ENCODE measurements around the gene GRPEL2.

- TF ChIP-seq, protein P1, sequence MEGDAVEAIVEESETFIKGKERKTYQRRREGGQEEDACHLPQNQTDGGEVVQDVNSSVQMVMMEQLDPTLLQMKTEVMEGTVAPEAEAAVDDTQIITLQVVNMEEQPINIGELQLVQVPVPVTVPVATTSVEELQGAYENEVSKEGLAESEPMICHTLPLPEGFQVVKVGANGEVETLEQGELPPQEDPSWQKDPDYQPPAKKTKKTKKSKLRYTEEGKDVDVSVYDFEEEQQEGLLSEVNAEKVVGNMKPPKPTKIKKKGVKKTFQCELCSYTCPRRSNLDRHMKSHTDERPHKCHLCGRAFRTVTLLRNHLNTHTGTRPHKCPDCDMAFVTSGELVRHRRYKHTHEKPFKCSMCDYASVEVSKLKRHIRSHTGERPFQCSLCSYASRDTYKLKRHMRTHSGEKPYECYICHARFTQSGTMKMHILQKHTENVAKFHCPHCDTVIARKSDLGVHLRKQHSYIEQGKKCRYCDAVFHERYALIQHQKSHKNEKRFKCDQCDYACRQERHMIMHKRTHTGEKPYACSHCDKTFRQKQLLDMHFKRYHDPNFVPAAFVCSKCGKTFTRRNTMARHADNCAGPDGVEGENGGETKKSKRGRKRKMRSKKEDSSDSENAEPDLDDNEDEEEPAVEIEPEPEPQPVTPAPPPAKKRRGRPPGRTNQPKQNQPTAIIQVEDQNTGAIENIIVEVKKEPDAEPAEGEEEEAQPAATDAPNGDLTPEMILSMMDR (IDR thresholded peaks at IDR 0.05; ENCODE audit: low read depth, low read length): no peak
- TF ChIP-seq POLR2A (IDR thresholded peaks at IDR 0.05; ENCODE audit: extremely low read depth, insufficient read length) (no peak), MYC (IDR thresholded peaks at IDR 0.05; ENCODE audit: low read depth, low read length) (no peak)
These were observed 22.1 kb upstream of the GRPEL2 start for GRCh38 chr5:149323210-149323609.

All from NB4 (cell line).